ENCODE data around the gene RNF225.

RNF225 gene

GRCh38 chr19:58394821-58395219 is 636 bp upstream of the RNF225 start:
- H3K27ac ChIP-seq = no peak overlapping the region
- no peak for DNase-seq (ENCODE audit: low spot score)
- no peak overlapping the region for H3K4me3 ChIP-seq
- no peak for TF ChIP-seq CTCF (IDR thresholded peaks at IDR 0.05)

- TF ChIP-seq CTCF (IDR thresholded peaks at IDR 0.05) = no peak
- DNase-seq (ENCODE audit: low spot score) = no peak
- Histone ChIP-seq H3K27ac (no peak overlapping the region), H3K4me3 (peak overlapping the region; percentile 21)
Observed at GRCh38 chr19:58395979-58396627, 647 bp downstream of the RNF225 start.

GRCh38 chr19:58396691-58397532 is 1.5 kb downstream of the RNF225 start:
- TF ChIP-seq CTCF (IDR thresholded peaks at IDR 0.05) = no peak
- Histone ChIP-seq H3K27ac (no peak overlapping the region), H3K4me3 (no peak overlapping the region)
- no peak for DNase-seq (ENCODE audit: low spot score)

- H3K27ac ChIP-seq = no peak overlapping the region
- no peak for DNase-seq (ENCODE audit: low spot score)
- H3K4me3 ChIP-seq = no peak overlapping the region
- TF ChIP-seq CTCF (IDR thresholded peaks at IDR 0.05) = no peak
Observed at GRCh38 chr19:58397533-58398037, 2.1 kb downstream of the RNF225 start.

- DNase-seq (ENCODE audit: low spot score) = no peak
- TF ChIP-seq CTCF (IDR thresholded peaks at IDR 0.05) = no peak
- no peak overlapping the region for H3K4me3 ChIP-seq
- H3K27ac ChIP-seq = no peak overlapping the region
Observed at GRCh38 chr19:58398087-58398486, 2.6 kb downstream of the RNF225 start.

GRCh38 chr19:58398545-58398944 is 3.1 kb downstream of the RNF225 start:
- no peak for DNase-seq (ENCODE audit: low spot score)
- TF ChIP-seq CTCF (IDR thresholded peaks at IDR 0.05) = no peak
- Histone ChIP-seq H3K4me3 (no peak overlapping the region), H3K27ac (no peak overlapping the region)
